ENCODE measurements around the gene ERAP2. TPM values are rescaled to one million over a fixed set of nuclear protein-coding genes. Genes with fewer than 3 reads are reported as not detected.

ERAP2 gene
- total and polyA plus RNA-seq, 10 of the 15 experiments (the other 5 are each of a cell fraction or from before 2014, with no cell fraction given), result 4.0 to 28.7 (median 11.7) TPM

DNA sequence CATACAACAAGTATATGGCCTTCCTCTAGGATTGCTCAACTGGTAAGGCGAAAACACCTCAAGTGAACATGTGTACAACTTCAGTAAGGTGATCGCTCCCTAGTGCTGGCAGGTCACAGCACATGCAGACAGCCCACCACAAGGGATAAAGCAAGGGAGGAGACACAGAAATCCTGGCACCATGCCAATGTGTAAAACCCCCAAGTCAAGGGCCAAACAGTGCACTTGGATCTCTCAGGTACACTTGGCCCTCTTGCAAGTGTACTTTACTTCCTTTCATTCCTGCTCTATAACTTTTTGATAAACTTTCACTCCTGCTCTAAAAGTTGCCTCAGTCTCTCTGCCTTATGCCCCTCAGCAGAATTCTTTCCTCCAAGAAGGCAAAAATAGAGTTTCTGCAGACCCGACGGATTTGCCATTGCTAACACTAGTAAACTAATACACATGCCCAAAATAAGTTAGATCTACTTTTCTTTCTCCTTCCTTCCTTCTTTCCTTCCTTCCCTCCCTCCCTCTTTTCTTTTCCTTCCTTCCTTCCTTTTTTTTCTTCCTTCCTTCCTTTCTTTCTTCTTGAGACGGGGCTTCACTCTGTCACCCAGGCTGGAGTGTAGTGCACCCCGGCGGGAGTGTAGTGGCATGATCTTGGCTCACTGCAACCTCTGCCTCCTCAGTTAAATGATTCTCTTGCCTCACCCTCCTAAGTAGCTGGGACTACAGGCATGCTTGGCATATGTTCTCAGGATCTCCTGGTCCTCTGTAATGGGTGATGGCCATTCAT, 52.8 kb downstream of the ERAP2 start:
- FAIRE-seq (no peak), ATAC-seq (no peak), DNase-seq (ENCODE audit: low read depth, low spot score) (no peak)
- intact Hi-C loops (cut with micrococcal nuclease; ENCODE audit: unreplicated experiment), result no loop called here
- POLR2A ChIA-PET, result interaction anchor here (0.5 to 1.3 kb wide), 4 partner anchors 11 to 121 kb away, joined by 4 to 7 read pairs (median 6); partner anchors contain the start of gene ERAP1
- no peaks in the 10 kb centered on the region for H3K9me3 ChIP-seq (replicated peaks; ENCODE audit: control insufficient read depth, insufficient read depth, low read length)
- CTCF ChIA-PET, result interaction anchor here (1.0 to 6.3 kb wide), 5 partner anchors 9 to 58 kb away, joined by 3 to 35 read pairs (median 4); partner anchors contain the start of gene ERAP2
- H3K4me2 ChIP-seq (ENCODE audit: control insufficient read depth, insufficient read depth), result no peak overlapping the region
- H3K79me2 ChIP-seq (ENCODE audit: control insufficient read depth, insufficient read depth, low read length), result peaks cover 38% of the 10 kb centered on the region
- H2AFZ ChIP-seq (ENCODE audit: control insufficient read depth, low read depth, low read length), result no peak overlapping the region
- BruUV-seq (replicated peaks), result no TSS peak
- H3K27ac ChIP-seq (ENCODE audit: control insufficient read depth, insufficient read depth), result no peak overlapping the region
- peaks cover 22% of the 10 kb centered on the region for H3K4me1 ChIP-seq (ENCODE audit: control insufficient read depth, insufficient read depth, low read length)
- H4K20me1 ChIP-seq (ENCODE audit: control insufficient read depth, insufficient read depth), result no peaks in the 10 kb centered on the region
- TF ChIP-seq ESRRA (IDR thresholded peaks at IDR 0.05; ENCODE audit: low read length) (no peak), WRNIP1 (IDR thresholded peaks at IDR 0.05; ENCODE audit: borderline replicate concordance, low read depth, low read length) (no peak), SMAD1 (IDR thresholded peaks at IDR 0.05; ENCODE audit: low read depth, partially characterized antibody) (peak; percentile 94), STAT1 (conservative IDR thresholded peaks at IDR 0.05) (no peak), POLR2AphosphoS5 (IDR thresholded peaks at IDR 0.05; ENCODE audit: low read length) (peak; percentile 38; the same call in 1 of the 2 replicates), EP300 (IDR thresholded peaks at IDR 0.05; ENCODE audit: borderline replicate concordance in 1 of 2, control insufficient read depth in 1 of 2, low read depth in 2 of 2, low read length in 2 of 2) (no peak)
- TF ChIP-seq, protein P1, sequence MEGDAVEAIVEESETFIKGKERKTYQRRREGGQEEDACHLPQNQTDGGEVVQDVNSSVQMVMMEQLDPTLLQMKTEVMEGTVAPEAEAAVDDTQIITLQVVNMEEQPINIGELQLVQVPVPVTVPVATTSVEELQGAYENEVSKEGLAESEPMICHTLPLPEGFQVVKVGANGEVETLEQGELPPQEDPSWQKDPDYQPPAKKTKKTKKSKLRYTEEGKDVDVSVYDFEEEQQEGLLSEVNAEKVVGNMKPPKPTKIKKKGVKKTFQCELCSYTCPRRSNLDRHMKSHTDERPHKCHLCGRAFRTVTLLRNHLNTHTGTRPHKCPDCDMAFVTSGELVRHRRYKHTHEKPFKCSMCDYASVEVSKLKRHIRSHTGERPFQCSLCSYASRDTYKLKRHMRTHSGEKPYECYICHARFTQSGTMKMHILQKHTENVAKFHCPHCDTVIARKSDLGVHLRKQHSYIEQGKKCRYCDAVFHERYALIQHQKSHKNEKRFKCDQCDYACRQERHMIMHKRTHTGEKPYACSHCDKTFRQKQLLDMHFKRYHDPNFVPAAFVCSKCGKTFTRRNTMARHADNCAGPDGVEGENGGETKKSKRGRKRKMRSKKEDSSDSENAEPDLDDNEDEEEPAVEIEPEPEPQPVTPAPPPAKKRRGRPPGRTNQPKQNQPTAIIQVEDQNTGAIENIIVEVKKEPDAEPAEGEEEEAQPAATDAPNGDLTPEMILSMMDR (IDR thresholded peaks at IDR 0.05 in 2 of 3, conservative IDR thresholded peaks at IDR 0.05 in 1 of 3; ENCODE audit: control insufficient read depth in 2 of 3, extremely low read depth in 1 of 3, insufficient read depth in 1 of 3, low read depth in 3 of 3, low read length in 3 of 3), result no peak
- TF ChIP-seq, protein P2, sequence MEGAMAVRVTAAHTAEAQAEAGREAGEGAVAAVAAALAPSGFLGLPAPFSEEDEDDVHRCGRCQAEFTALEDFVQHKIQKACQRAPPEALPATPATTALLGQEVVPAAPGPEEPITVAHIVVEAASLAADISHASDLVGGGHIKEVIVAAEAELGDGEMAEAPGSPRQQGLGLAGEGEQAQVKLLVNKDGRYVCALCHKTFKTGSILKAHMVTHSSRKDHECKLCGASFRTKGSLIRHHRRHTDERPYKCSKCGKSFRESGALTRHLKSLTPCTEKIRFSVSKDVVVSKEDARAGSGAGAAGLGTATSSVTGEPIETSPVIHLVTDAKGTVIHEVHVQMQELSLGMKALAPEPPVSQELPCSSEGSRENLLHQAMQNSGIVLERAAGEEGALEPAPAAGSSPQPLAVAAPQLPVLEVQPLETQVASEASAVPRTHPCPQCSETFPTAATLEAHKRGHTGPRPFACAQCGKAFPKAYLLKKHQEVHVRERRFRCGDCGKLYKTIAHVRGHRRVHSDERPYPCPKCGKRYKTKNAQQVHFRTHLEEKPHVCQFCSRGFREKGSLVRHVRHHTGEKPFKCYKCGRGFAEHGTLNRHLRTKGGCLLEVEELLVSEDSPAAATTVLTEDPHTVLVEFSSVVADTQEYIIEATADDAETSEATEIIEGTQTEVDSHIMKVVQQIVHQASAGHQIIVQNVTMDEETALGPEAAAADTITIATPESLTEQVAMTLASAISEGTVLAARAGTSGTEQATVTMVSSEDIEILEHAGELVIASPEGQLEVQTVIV (IDR thresholded peaks at IDR 0.05; ENCODE audit: borderline replicate concordance, partially characterized antibody), result no peak
- H3K9ac ChIP-seq (ENCODE audit: control insufficient read depth, insufficient read depth, low read length), result no peak overlapping the region
- SMC1A ChIA-PET (ENCODE audit: uncharacterized antibody, unreplicated experiment), result interaction anchor here (1.3 to 5.1 kb wide), 4 partner anchors 30 to 59 kb away, joined by 3 to 78 read pairs (median 30); partner anchors contain the start of gene ERAP2
- in situ Hi-C loops (cut with MboI), result no loop called here
- 89% methylated on average over 7 of the region's 7 CpGs for WGBS (ENCODE audit: insufficient coverage, insufficient replicate concordance, low lambda C conversion rate, missing lambda C conversion rate)
- H3K27me3 ChIP-seq (replicated peaks in 1 of 2; ENCODE audit: control insufficient read depth in 2 of 2, insufficient read depth in 2 of 2, low read length in 1 of 2), result no peaks in the 10 kb centered on the region
- no peaks in the 10 kb centered on the region; a peak in 1 of 4 replicates for H3K36me3 ChIP-seq (ENCODE audit: control insufficient read depth in 2 of 2, insufficient read depth in 2 of 2, low read length in 1 of 2)
- no peak overlapping the region for H3K4me3 ChIP-seq
- RAD21 ChIA-PET (ENCODE audit: unreplicated experiment), result interaction anchor here (0.8 to 5.5 kb wide), 3 partner anchors 33 to 121 kb away, joined by 3 to 67 read pairs (median 7); partner anchors contain the start of gene ERAP1

Data from GM12878 (cell line).